Measurements from ENCODE around the gene GPX3. TPM values are rescaled to one million over a fixed set of nuclear protein-coding genes. Genes with fewer than 3 reads are reported as not detected.

The GPX3 gene
- total and polyA plus RNA-seq, 2 donors (not counting 1 experiment from before 2014, with no cell fraction given), result 182 to 267 TPM

GRCh38 chr5:151048526-151048925, 28.1 kb downstream of the GPX3 start:
- Histone ChIP-seq H3K27me3 (ENCODE audit: control insufficient read depth, insufficient read depth, low read length) (no peaks in the 10 kb centered on the region), H3K4me3 (replicated peaks in 1 of 4; ENCODE audit: control extremely low read depth in 1 of 4, insufficient read depth in 1 of 4, low read depth in 3 of 4, low read length in 4 of 4) (no peak overlapping the region), H3K4me2 (ENCODE audit: extremely low read depth, insufficient read depth, low read length) (no peak overlapping the region), H3K79me2 (ENCODE audit: control insufficient read depth, insufficient read depth, low read length) (no peaks in the 10 kb centered on the region), H3K36me3 (ENCODE audit: control insufficient read depth, insufficient read depth, low read length) (peaks cover 7% of the 10 kb centered on the region), H3K9ac (ENCODE audit: insufficient read depth, low read length) (no peak overlapping the region), H2AFZ (ENCODE audit: low read length) (no peak overlapping the region), H3K27ac (ENCODE audit: insufficient read depth, low read length) (no peak overlapping the region), H4K20me1 (ENCODE audit: control insufficient read depth, extremely low read depth, insufficient read depth, low read length) (no peaks in the 10 kb centered on the region), H3K4me1 (ENCODE audit: control insufficient read depth, extremely low read depth, insufficient read depth, low read length) (peaks cover 6% of the 10 kb centered on the region), H3K9me3 (ENCODE audit: control insufficient read depth, insufficient read depth, low read depth, low read length) (no peaks in the 10 kb centered on the region)
- TF ChIP-seq CTCF (conservative IDR thresholded peaks at IDR 0.05 in 1 of 2, IDR thresholded peaks at IDR 0.05 in 1 of 2; ENCODE audit: low read depth in 1 of 2, low read length in 2 of 2), result peak; percentile 37 to 54
- no peak for TF ChIP-seq EZH2 (IDR thresholded peaks at IDR 0.05; ENCODE audit: low read length, missing control alignments)
- DNase-seq (ENCODE audit: low read depth in 2 of 2), result peak in 1 of 2 donors; percentile 34

- H3K36me3 ChIP-seq (ENCODE audit: control insufficient read depth, insufficient read depth, low read length), result peaks cover 5% of the 10 kb centered on the region
- DNase-seq (ENCODE audit: low read depth in 2 of 2), result peak; percentile 64 to 83
- peaks cover 6% of the 10 kb centered on the region for H3K4me1 ChIP-seq (ENCODE audit: control insufficient read depth, extremely low read depth, insufficient read depth, low read length)
- no peak overlapping the region for H2AFZ ChIP-seq (ENCODE audit: low read length)
- no peaks in the 10 kb centered on the region for H3K27me3 ChIP-seq (ENCODE audit: control insufficient read depth, insufficient read depth, low read length)
- H3K4me2 ChIP-seq (ENCODE audit: extremely low read depth, insufficient read depth, low read length), result no peak overlapping the region
- no peaks in the 10 kb centered on the region for H3K79me2 ChIP-seq (ENCODE audit: control insufficient read depth, insufficient read depth, low read length)
- H4K20me1 ChIP-seq (ENCODE audit: control insufficient read depth, extremely low read depth, insufficient read depth, low read length), result no peaks in the 10 kb centered on the region
- TF ChIP-seq EZH2 (IDR thresholded peaks at IDR 0.05; ENCODE audit: low read length, missing control alignments), result no peak
- TF ChIP-seq CTCF (conservative IDR thresholded peaks at IDR 0.05 in 1 of 2, IDR thresholded peaks at IDR 0.05 in 1 of 2; ENCODE audit: low read depth in 1 of 2, low read length in 2 of 2), result peak; percentile 94 to 97
- H3K9ac ChIP-seq (ENCODE audit: insufficient read depth, low read length), result no peak overlapping the region
- H3K9me3 ChIP-seq (ENCODE audit: control insufficient read depth, insufficient read depth, low read depth, low read length), result no peaks in the 10 kb centered on the region
- H3K4me3 ChIP-seq (replicated peaks in 1 of 4; ENCODE audit: control extremely low read depth in 1 of 4, insufficient read depth in 1 of 4, low read depth in 3 of 4, low read length in 4 of 4), result no peak overlapping the region
- H3K27ac ChIP-seq (ENCODE audit: insufficient read depth, low read length), result no peak overlapping the region
These were observed 30.9 kb downstream of the GPX3 start for GRCh38 chr5:151051066-151051930.

- DNase-seq (ENCODE audit: low read depth in 2 of 2), result no peak
- H2AFZ ChIP-seq (ENCODE audit: low read length), result no peak overlapping the region
- no peak for TF ChIP-seq EZH2 (IDR thresholded peaks at IDR 0.05; ENCODE audit: low read length, missing control alignments)
- no peak for TF ChIP-seq CTCF (conservative IDR thresholded peaks at IDR 0.05 in 1 of 2, IDR thresholded peaks at IDR 0.05 in 1 of 2; ENCODE audit: low read depth in 1 of 2, low read length in 2 of 2)
These were observed 31.7 kb downstream of the GPX3 start for GRCh38 chr5:151051931-151052608.

More at GRCh38 chr5:151051931-151052608, 31.7 kb downstream of the GPX3 start:
- peaks cover 6% of the 10 kb centered on the region for H3K4me1 ChIP-seq (ENCODE audit: control insufficient read depth, extremely low read depth, insufficient read depth, low read length)
- no peak overlapping the region for H3K9ac ChIP-seq (ENCODE audit: insufficient read depth, low read length)
- H3K27ac ChIP-seq (ENCODE audit: insufficient read depth, low read length), result no peak overlapping the region
- H3K27me3 ChIP-seq (ENCODE audit: control insufficient read depth, insufficient read depth, low read length), result no peaks in the 10 kb centered on the region
- H3K36me3 ChIP-seq (ENCODE audit: control insufficient read depth, insufficient read depth, low read length), result peaks cover 3% of the 10 kb centered on the region
- H3K4me3 ChIP-seq (replicated peaks in 1 of 4; ENCODE audit: control extremely low read depth in 1 of 4, insufficient read depth in 1 of 4, low read depth in 3 of 4, low read length in 4 of 4), result no peak overlapping the region
- H3K79me2 ChIP-seq (ENCODE audit: control insufficient read depth, insufficient read depth, low read length), result no peaks in the 10 kb centered on the region
- no peaks in the 10 kb centered on the region for H4K20me1 ChIP-seq (ENCODE audit: control insufficient read depth, extremely low read depth, insufficient read depth, low read length)
- no peak overlapping the region for H3K4me2 ChIP-seq (ENCODE audit: extremely low read depth, insufficient read depth, low read length)
- H3K9me3 ChIP-seq (ENCODE audit: control insufficient read depth, insufficient read depth, low read depth, low read length), result no peaks in the 10 kb centered on the region

Measured in fibroblast of lung (primary cell).